Measurements from ENCODE around the gene ZNF341. TPM values are rescaled to one million over a fixed set of nuclear protein-coding genes. Genes with fewer than 3 reads are reported as not detected.

Gene ZNF341
- total and polyA plus RNA-seq, 2 experiments from 2014 or later = 2.3 to 2.8 TPM

- WGBS, 2 experiments (ENCODE audit: low coverage in 1 of 2, low lambda C conversion rate in 2 of 2, missing lambda C conversion rate in 2 of 2) = 96 to 97% methylated on average over 5 of the region's 5 CpGs
These were observed 105.5 kb downstream of the ZNF341 start for GRCh38 chr20:33837096-33837830.

GRCh38 chr20:33838035-33838864, 106.5 kb downstream of the ZNF341 start:
- no peaks in the 10 kb centered on the region for H3K9me3 ChIP-seq (ENCODE audit: low read depth)
- H3K27me3 ChIP-seq (replicated peaks; ENCODE audit: insufficient read depth) = no peaks in the 10 kb centered on the region
- H3K9me2 ChIP-seq (ENCODE audit: insufficient read depth) = no peaks in the 10 kb centered on the region
- TF ChIP-seq EZH2phosphoT487 (IDR thresholded peaks at IDR 0.05; ENCODE audit: insufficient read depth, low read depth) (no peak), EZH2 (IDR thresholded peaks at IDR 0.05; ENCODE audit: insufficient read depth, poor library complexity, severe bottlenecking) (no peak)
- H3K27ac ChIP-seq = no peak overlapping the region
- no peak overlapping the region for H3K4me2 ChIP-seq (ENCODE audit: unreplicated experiment)
- H3K9ac ChIP-seq = no peak overlapping the region
- H3F3A ChIP-seq (ENCODE audit: insufficient read depth) = 0 out of 2 replicates have a peak, but pooled peaks cover 4% of the 10 kb centered on the region
- 66 to 72% methylated on average over 8 of the region's 8 CpGs for WGBS, 2 experiments (ENCODE audit: low coverage in 1 of 2, low lambda C conversion rate in 2 of 2, missing lambda C conversion rate in 2 of 2)
- H3K4me1 ChIP-seq (ENCODE audit: insufficient read depth) = peaks cover 6% of the 10 kb centered on the region
- no peaks in the 10 kb centered on the region; the same call in 1 of the 2 replicates for H3K36me3 ChIP-seq (ENCODE audit: low read depth)
- no peak for DNase-seq
- peaks cover 75% of the 10 kb centered on the region for H4K20me1 ChIP-seq (ENCODE audit: insufficient read depth)
- H3K79me2 ChIP-seq (ENCODE audit: insufficient read depth) = peaks cover 100% of the 10 kb centered on the region
- H3K4me3 ChIP-seq = no peak overlapping the region
- no peak overlapping the region for H2AFZ ChIP-seq
- in situ Hi-C loops (cut with MboI) = no loop called here

More at GRCh38 chr20:33837096-33837830, 105.5 kb downstream of the ZNF341 start:
- in situ Hi-C loops (cut with MboI) = no loop called here
- H3K4me2 ChIP-seq (ENCODE audit: unreplicated experiment) = no peak overlapping the region
- no peaks in the 10 kb centered on the region for H3K27me3 ChIP-seq (replicated peaks; ENCODE audit: insufficient read depth)
- H3K4me1 ChIP-seq (ENCODE audit: insufficient read depth) = 0 out of 2 replicates have a peak, but pooled peaks cover under 1% of the 10 kb centered on the region
- H3K9ac ChIP-seq = no peak overlapping the region
- no peak overlapping the region for H3K4me3 ChIP-seq
- peaks cover 100% of the 10 kb centered on the region for H3K79me2 ChIP-seq (ENCODE audit: insufficient read depth)
- no peak for TF ChIP-seq EZH2 (IDR thresholded peaks at IDR 0.05; ENCODE audit: insufficient read depth, poor library complexity, severe bottlenecking)
- no peak for TF ChIP-seq EZH2phosphoT487 (IDR thresholded peaks at IDR 0.05; ENCODE audit: insufficient read depth, low read depth)
- peaks cover 70% of the 10 kb centered on the region for H4K20me1 ChIP-seq (ENCODE audit: insufficient read depth)
- H3K36me3 ChIP-seq (ENCODE audit: low read depth) = no peaks in the 10 kb centered on the region; the same call in 1 of the 2 replicates
- DNase-seq = no peak
- H3K9me3 ChIP-seq (ENCODE audit: low read depth) = no peaks in the 10 kb centered on the region
- H2AFZ ChIP-seq = no peak overlapping the region
- no peak overlapping the region for H3K27ac ChIP-seq
- no peaks in the 10 kb centered on the region for H3K9me2 ChIP-seq (ENCODE audit: insufficient read depth)
- H3F3A ChIP-seq (ENCODE audit: insufficient read depth) = no peaks in the 10 kb centered on the region

- Histone ChIP-seq H3K36me3 (ENCODE audit: low read depth) (no peaks in the 10 kb centered on the region; the same call in 1 of the 2 replicates), H3K4me3 (no peak overlapping the region), H3K9ac (no peak overlapping the region), H3K4me2 (ENCODE audit: unreplicated experiment) (no peak overlapping the region), H3F3A (ENCODE audit: insufficient read depth) (0 out of 2 replicates have a peak, but pooled peaks cover 9% of the 10 kb centered on the region), H2AFZ (no peak overlapping the region), H3K79me2 (ENCODE audit: insufficient read depth) (peaks cover 100% of the 10 kb centered on the region), H3K27me3 (replicated peaks; ENCODE audit: insufficient read depth) (no peaks in the 10 kb centered on the region), H3K4me1 (ENCODE audit: insufficient read depth) (peaks cover 17% of the 10 kb centered on the region), H4K20me1 (ENCODE audit: insufficient read depth) (peaks cover 78% of the 10 kb centered on the region), H3K9me3 (ENCODE audit: low read depth) (no peaks in the 10 kb centered on the region), H3K27ac (no peak overlapping the region), H3K9me2 (ENCODE audit: insufficient read depth) (no peaks in the 10 kb centered on the region)
- no peak for DNase-seq
- 100% methylated on average over 3 of the region's 3 CpGs for WGBS, 2 experiments (ENCODE audit: low coverage in 1 of 2, low lambda C conversion rate in 2 of 2, missing lambda C conversion rate in 2 of 2)
- TF ChIP-seq EZH2 (IDR thresholded peaks at IDR 0.05; ENCODE audit: insufficient read depth, poor library complexity, severe bottlenecking) (no peak), EZH2phosphoT487 (IDR thresholded peaks at IDR 0.05; ENCODE audit: insufficient read depth, low read depth) (no peak)
- in situ Hi-C loops (cut with MboI) = no loop called here
These were observed 107.8 kb downstream of the ZNF341 start for GRCh38 chr20:33839591-33839990.

- Histone ChIP-seq H3K27me3 (replicated peaks; ENCODE audit: insufficient read depth) (no peaks in the 10 kb centered on the region), H3K79me2 (ENCODE audit: insufficient read depth) (peaks cover 100% of the 10 kb centered on the region), H3K4me1 (ENCODE audit: insufficient read depth) (peaks cover 17% of the 10 kb centered on the region), H3K9me2 (ENCODE audit: insufficient read depth) (no peaks in the 10 kb centered on the region), H3K9me3 (ENCODE audit: low read depth) (no peaks in the 10 kb centered on the region), H3K4me2 (ENCODE audit: unreplicated experiment) (no peak overlapping the region), H3K27ac (no peak overlapping the region), H3K36me3 (ENCODE audit: low read depth) (no peaks in the 10 kb centered on the region), H3K4me3 (no peak overlapping the region), H2AFZ (no peak overlapping the region), H4K20me1 (ENCODE audit: insufficient read depth) (peaks cover 74% of the 10 kb centered on the region), H3K9ac (no peak overlapping the region), H3F3A (ENCODE audit: insufficient read depth) (0 out of 2 replicates have a peak, but pooled peaks cover 9% of the 10 kb centered on the region)
- in situ Hi-C loops (cut with MboI) = no loop called here
- 88 to 98% methylated on average over 7 of the region's 7 CpGs for WGBS, 2 experiments (ENCODE audit: low coverage in 1 of 2, low lambda C conversion rate in 2 of 2, missing lambda C conversion rate in 2 of 2)
- DNase-seq = no peak
- TF ChIP-seq EZH2phosphoT487 (IDR thresholded peaks at IDR 0.05; ENCODE audit: insufficient read depth, low read depth) (no peak), EZH2 (IDR thresholded peaks at IDR 0.05; ENCODE audit: insufficient read depth, poor library complexity, severe bottlenecking) (no peak)
These were observed 108.4 kb downstream of the ZNF341 start for GRCh38 chr20:33840160-33840559.
